GM13977 (cell line): Measurements from ENCODE around the gene RRP15.
"Not testable (repeated sequence)": the region's sequence is repeated elsewhere in the genome, so short reads cannot be mapped to it uniquely, and the experiment has no call there.

ENCODE experiments used
- DNase-seq: peaks from one replicate; pipeline ENCODE4 v3.0.0; 2012; ENCODE audit warnings: low spot score
- in situ Hi-C: fragments of 300-500 bp; cut with MboI; formaldehyde crosslinking; loops from one replicate; pipeline ENCODE4 v1.12.0; 2022; ENCODE audit warnings: low sequenced_read_pairs, low pct_unique_long_range_greater_than_20kb, mixed read lengths, inconsistent platforms; ENCODE audit not compliant: unreplicated experiment
- TF ChIP-seq, protein P1 (sequence below): IDR thresholded peaks from 2 replicates; pipeline ENCODE4 v1.5.1; 2012; ENCODE audit warnings: mild to moderate bottlenecking, control low read depth; ENCODE audit not compliant: insufficient read depth; ENCODE audit errors: extremely low read depth, missing control alignments

Gene RRP15

DNA sequence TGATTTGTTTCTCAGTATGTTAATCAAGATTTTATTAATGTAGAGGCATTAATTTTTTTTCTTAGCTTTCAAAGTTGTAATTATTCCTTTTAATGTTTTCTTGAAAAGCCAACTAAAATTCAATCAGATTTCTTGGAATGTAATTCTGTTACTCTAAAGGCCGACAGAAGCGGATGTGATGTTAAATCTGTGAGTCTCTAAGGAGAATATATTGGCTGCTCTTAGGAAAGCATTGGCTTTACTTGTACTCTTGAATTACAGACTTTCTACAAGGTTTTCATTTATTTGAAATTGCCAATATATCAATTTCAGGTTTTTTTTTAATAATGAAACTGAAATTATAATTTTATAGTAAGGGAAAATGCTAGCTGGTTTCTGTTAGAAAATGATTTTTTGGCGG, 29.2 kb downstream of the RRP15 start:
- TF ChIP-seq, protein P1, sequence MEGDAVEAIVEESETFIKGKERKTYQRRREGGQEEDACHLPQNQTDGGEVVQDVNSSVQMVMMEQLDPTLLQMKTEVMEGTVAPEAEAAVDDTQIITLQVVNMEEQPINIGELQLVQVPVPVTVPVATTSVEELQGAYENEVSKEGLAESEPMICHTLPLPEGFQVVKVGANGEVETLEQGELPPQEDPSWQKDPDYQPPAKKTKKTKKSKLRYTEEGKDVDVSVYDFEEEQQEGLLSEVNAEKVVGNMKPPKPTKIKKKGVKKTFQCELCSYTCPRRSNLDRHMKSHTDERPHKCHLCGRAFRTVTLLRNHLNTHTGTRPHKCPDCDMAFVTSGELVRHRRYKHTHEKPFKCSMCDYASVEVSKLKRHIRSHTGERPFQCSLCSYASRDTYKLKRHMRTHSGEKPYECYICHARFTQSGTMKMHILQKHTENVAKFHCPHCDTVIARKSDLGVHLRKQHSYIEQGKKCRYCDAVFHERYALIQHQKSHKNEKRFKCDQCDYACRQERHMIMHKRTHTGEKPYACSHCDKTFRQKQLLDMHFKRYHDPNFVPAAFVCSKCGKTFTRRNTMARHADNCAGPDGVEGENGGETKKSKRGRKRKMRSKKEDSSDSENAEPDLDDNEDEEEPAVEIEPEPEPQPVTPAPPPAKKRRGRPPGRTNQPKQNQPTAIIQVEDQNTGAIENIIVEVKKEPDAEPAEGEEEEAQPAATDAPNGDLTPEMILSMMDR, result no peak
- in situ Hi-C loops, result no loop called here
- no peak for DNase-seq

- no peak for DNase-seq
- in situ Hi-C loops, result no loop called here
- TF ChIP-seq, protein P1, result no peak
Measured at GRCh38 chr1:218315638-218316037, 30.5 kb downstream of the RRP15 start.

DNA sequence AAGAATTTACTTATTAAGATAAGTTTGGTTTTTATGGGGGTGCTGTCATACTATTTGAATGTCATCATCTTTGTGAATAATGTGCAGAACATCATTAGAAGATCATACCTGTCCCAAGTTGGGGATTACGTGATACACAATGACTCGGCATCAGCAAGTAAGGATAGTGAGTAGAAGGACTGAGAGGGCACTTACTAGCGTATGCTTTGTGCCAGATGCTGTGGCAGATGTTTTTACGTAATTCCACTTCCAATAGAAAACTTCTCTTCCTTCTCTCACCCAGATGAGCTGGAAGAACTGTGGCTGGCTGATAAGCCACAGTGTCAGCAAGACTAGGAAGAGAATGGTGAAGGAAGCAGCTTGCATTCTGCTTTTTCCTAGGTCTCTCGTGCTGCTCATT, 32.0 kb downstream of the RRP15 start:
- in situ Hi-C loops, result no loop called here
- no peak for DNase-seq
- TF ChIP-seq, protein P1, result no peak

DNA sequence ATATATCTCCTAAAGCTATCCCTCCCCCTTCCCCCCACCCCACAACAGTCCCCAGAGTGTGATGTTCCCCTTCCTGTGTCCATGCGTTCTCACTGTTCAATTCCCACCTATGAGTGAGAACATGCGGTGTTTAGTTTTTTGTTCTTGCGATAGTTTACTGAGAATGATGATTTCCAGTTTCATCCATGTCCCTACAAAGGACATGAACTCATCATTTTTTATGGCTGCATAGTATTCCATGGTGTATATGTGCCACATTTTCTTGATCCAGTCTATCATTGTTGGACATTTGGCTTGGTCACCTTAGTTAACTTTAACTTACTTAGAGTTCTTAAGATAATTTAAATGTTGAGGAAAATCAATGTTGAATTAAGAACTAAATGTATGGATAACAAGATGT, 35.1 kb downstream of the RRP15 start:
- in situ Hi-C loops, DNase-seq: not testable (repeated sequence)

DNA sequence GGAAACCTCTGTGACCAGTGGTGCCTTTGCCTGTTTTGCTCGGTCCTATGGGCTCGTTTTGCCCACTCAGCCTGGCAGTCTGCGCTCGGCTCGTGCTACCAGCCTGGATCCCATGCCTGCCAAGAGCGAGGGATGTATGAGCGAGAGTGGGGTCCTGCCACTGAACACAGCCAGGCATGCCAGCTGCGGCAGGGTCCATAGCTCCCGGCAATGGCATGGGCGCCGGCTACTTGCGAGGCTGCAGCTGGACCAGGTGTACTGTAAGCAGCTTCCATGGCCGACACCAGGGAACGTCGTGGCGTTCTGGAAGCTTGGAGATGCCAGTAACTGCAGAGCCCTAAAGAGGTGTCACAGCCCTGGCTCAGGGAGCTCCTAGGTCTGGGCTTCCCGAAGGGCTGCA, 37.7 kb downstream of the RRP15 start:
- TF ChIP-seq, protein P1, result no peak
- no peak for DNase-seq
- in situ Hi-C loops, result no loop called here

- in situ Hi-C loops, result no loop called here
- DNase-seq, result no peak
- TF ChIP-seq, protein P1, result no peak
Measured at GRCh38 chr1:218323568-218324225, 38.6 kb downstream of the RRP15 start.

DNA sequence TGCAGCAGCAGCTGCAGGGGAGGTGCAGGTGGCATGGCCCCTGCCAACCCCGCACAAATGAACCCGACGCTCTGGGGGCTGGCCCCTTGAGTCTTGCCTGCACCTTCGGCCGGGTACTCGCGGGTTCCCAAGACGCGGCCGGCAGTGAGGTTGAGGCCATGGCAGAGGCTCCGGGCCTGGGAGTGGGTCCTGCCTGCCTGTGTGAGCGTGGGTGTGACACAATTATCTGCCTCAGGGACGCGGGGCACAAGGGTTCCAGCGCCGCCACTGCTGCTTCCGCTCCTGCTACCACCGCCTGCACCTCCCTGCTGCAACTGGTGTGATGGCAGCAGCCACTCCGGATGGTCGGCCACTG, 39.1 kb downstream of the RRP15 start:
- no peak for DNase-seq
- in situ Hi-C loops, result no loop called here
- TF ChIP-seq, protein P1, result no peak
